Trophoblast cell (in vitro differentiated cells and primary cell): Measurements from ENCODE around the gene MPP3.

Experiments used
- DNase-seq, 2 donors: peaks; one replicate each; pipeline ENCODE4 v3.0.0-alpha.2; 2016
- H2AFZ ChIP-seq: 2 replicates; pipeline ENCODE4 v1.6.1; 2013; ENCODE audit warnings: low read length, moderate library complexity, mild to moderate bottlenecking; ENCODE audit not compliant: insufficient read depth, poor library complexity
- H2AK5ac ChIP-seq: 2 replicates; pipeline ENCODE4 v1.6.1; 2013; ENCODE audit warnings: mild to moderate bottlenecking, low read length
- H2BK120ac ChIP-seq: 2 replicates; pipeline ENCODE4 v1.6.1; 2013; ENCODE audit warnings: low read length, mild to moderate bottlenecking, moderate library complexity; ENCODE audit not compliant: insufficient read depth, poor library complexity
- H2BK12ac ChIP-seq: 2 replicates; pipeline ENCODE4 v1.6.1; 2013; ENCODE audit warnings: mild to moderate bottlenecking, low read length, moderate library complexity
- H2BK5ac ChIP-seq: 2 replicates; pipeline ENCODE4 v1.6.1; 2013; ENCODE audit warnings: low read length, low read depth, moderate library complexity, mild to moderate bottlenecking; ENCODE audit not compliant: poor library complexity
- H3K14ac ChIP-seq: 2 replicates; pipeline ENCODE4 v1.6.1; 2013; ENCODE audit warnings: mild to moderate bottlenecking, low read length
- H3K18ac ChIP-seq: 2 replicates; pipeline ENCODE4 v1.6.1; 2013; ENCODE audit warnings: mild to moderate bottlenecking, low read length
- H3K23ac ChIP-seq: 2 replicates; pipeline ENCODE4 v1.6.1; 2013; ENCODE audit warnings: low read length
- H3K27ac ChIP-seq: 2 replicates; pipeline ENCODE4 v1.5.1; 2013; ENCODE audit warnings: low read depth, mild to moderate bottlenecking, inconsistent platforms, low read length, moderate library complexity
- H3K27me3 ChIP-seq: 2 replicates; pipeline ENCODE4 v1.6.1; 2013; ENCODE audit warnings: inconsistent platforms, mild to moderate bottlenecking, low read length, moderate library complexity; ENCODE audit not compliant: insufficient read depth
- H3K36me3 ChIP-seq, 2 experiments: 1 replicate in 1 of 2; 2 replicates in 1 of 2; pipeline ENCODE4 v1.6.1; 2013; ENCODE audit warnings: low read length in 2 of 2, mild to moderate bottlenecking in 2 of 2, moderate library complexity in 1 of 2; ENCODE audit not compliant: insufficient read depth in 2 of 2, control insufficient read depth in 1 of 2
- H3K4ac ChIP-seq: 2 replicates; pipeline ENCODE4 v1.6.1; 2013; ENCODE audit warnings: low read depth, mild to moderate bottlenecking, low read length, moderate library complexity
- H3K4me1 ChIP-seq, 2 experiments: 1 replicate in 1 of 2; 2 replicates in 1 of 2; pipeline ENCODE4 v1.6.1; 2013; ENCODE audit warnings: low read length in 2 of 2, mild to moderate bottlenecking in 2 of 2, moderate library complexity in 1 of 2; ENCODE audit not compliant: insufficient read depth in 2 of 2, control insufficient read depth in 1 of 2
- H3K4me2 ChIP-seq: 2 replicates; pipeline ENCODE4 v1.6.1; 2013; ENCODE audit warnings: inconsistent platforms, mild to moderate bottlenecking, low read length, moderate library complexity
- H3K4me3 ChIP-seq: 2 replicates; pipeline ENCODE4 v1.5.1; 2013; ENCODE audit warnings: mild to moderate bottlenecking, low read depth, low read length, inconsistent platforms
- H3K79me1 ChIP-seq: one replicate; pipeline ENCODE4 v1.6.1; 2013; ENCODE audit warnings: low read length
- H3K79me2 ChIP-seq: 2 replicates; pipeline ENCODE4 v1.6.1; 2013; ENCODE audit warnings: low read length, mild to moderate bottlenecking; ENCODE audit not compliant: control insufficient read depth, insufficient read depth, poor library complexity
- H3K9ac ChIP-seq: 2 replicates; pipeline ENCODE4 v1.6.1; 2013; ENCODE audit warnings: mild to moderate bottlenecking, low read length
- H3K9me3 ChIP-seq: 2 replicates; pipeline ENCODE4 v1.6.1; 2013; ENCODE audit warnings: low read depth, mild to moderate bottlenecking, control low read depth, inconsistent platforms, low read length; ENCODE audit not compliant: insufficient read depth
- H4K12ac ChIP-seq: 2 replicates; pipeline ENCODE4 v1.6.1; 2013; ENCODE audit warnings: low read depth, mild to moderate bottlenecking, low read length, moderate library complexity
- H4K8ac ChIP-seq: 2 replicates; pipeline ENCODE4 v1.6.1; 2013; ENCODE audit warnings: low read depth, mild to moderate bottlenecking, low read length, moderate library complexity
- H4K91ac ChIP-seq: one replicate; pipeline ENCODE4 v1.6.1; 2013; ENCODE audit warnings: low read depth, mild to moderate bottlenecking, low read length, moderate library complexity
- WGBS: extraction: QIAGEN DNeasy Blood & Tissue Kit; methylation state at CpG from one replicate; pipeline ENCODE4 v1.1.7; 2013; ENCODE audit warnings: missing lambda C conversion rate; ENCODE audit not compliant: insufficient read length, insufficient coverage; ENCODE audit errors: extremely low coverage; 5-methylcytosine and 5-hydroxymethylcytosine counted together

MPP3 gene

GRCh38 chr17:43880420-43880991 lies 47.6 kb upstream of the MPP3 start:
- no peak overlapping the region for H2BK120ac ChIP-seq
- no peak overlapping the region for H3K4me3 ChIP-seq
- no peak overlapping the region for H3K14ac ChIP-seq
- no peak overlapping the region for H3K27ac ChIP-seq
- H3K4me2 ChIP-seq, result no peak overlapping the region
- no peaks in the 10 kb centered on the region for H3K27me3 ChIP-seq
- H3K23ac ChIP-seq, result no peak overlapping the region
- no peak overlapping the region for H2AK5ac ChIP-seq
- H3K18ac ChIP-seq, result no peak overlapping the region
- no peaks in the 10 kb centered on the region for H3K9me3 ChIP-seq
- no peaks in the 10 kb centered on the region for H3K79me2 ChIP-seq
- H4K12ac ChIP-seq, result no peak overlapping the region
- H2AFZ ChIP-seq, result no peak overlapping the region
- H4K8ac ChIP-seq, result no peak overlapping the region
- no peak overlapping the region for H4K91ac ChIP-seq
- H2BK5ac ChIP-seq, result no peak overlapping the region
- H3K4ac ChIP-seq, result no peak overlapping the region
- no peaks in the 10 kb centered on the region for H3K79me1 ChIP-seq
- H3K4me1 ChIP-seq, result peaks cover 3% of the 10 kb centered on the region in 2 experiments
- no peak overlapping the region for H2BK12ac ChIP-seq
- no peak overlapping the region for H3K9ac ChIP-seq
- no peaks in the 10 kb centered on the region for H3K36me3 ChIP-seq
- WGBS, result no CpG with 5 or more reads among the region's 20 CpGs
- peak; percentile 18 to 53 for DNase-seq

GRCh38 chr17:43879723-43880419 lies 46.9 kb upstream of the MPP3 start:
- Histone ChIP-seq H4K91ac (no peak overlapping the region), H3K4me3 (no peak overlapping the region), H2BK120ac (no peak overlapping the region), H3K27me3 (no peaks in the 10 kb centered on the region), H3K9ac (no peak overlapping the region), H3K36me3 (no peaks in the 10 kb centered on the region), H2AFZ (no peak overlapping the region), H3K14ac (no peak overlapping the region), H3K27ac (no peak overlapping the region), H3K4me2 (no peak overlapping the region), H3K4me1 (peaks cover 3% of the 10 kb centered on the region in 2 experiments), H3K23ac (no peak overlapping the region), H2BK12ac (no peak overlapping the region), H4K12ac (no peak overlapping the region), H2AK5ac (no peak overlapping the region), H2BK5ac (no peak overlapping the region), H3K79me1 (no peaks in the 10 kb centered on the region), H3K4ac (no peak overlapping the region), H3K79me2 (no peaks in the 10 kb centered on the region), H3K18ac (no peak overlapping the region), H3K9me3 (no peaks in the 10 kb centered on the region), H4K8ac (no peak overlapping the region)
- WGBS, result no CpG with 5 or more reads among the region's 20 CpGs
- DNase-seq, result no peak

GRCh38 chr17:43878260-43879175 lies 45.6 kb upstream of the MPP3 start:
- no peak overlapping the region for H3K4me3 ChIP-seq
- H2BK120ac ChIP-seq, result no peak overlapping the region
- H2BK5ac ChIP-seq, result no peak overlapping the region
- peak overlapping the region; percentile 19 for H4K8ac ChIP-seq
- H3K36me3 ChIP-seq, result no peaks in the 10 kb centered on the region
- no peak overlapping the region for H3K23ac ChIP-seq
- DNase-seq, result peak; percentile 86 to 91
- no peak overlapping the region for H2BK12ac ChIP-seq
- H3K4ac ChIP-seq, result no peak overlapping the region
- WGBS, result no CpG with 5 or more reads among the region's 13 CpGs
- H4K91ac ChIP-seq, result no peak overlapping the region
- H2AK5ac ChIP-seq, result no peak overlapping the region
- H3K9me3 ChIP-seq, result no peaks in the 10 kb centered on the region
- H3K27me3 ChIP-seq, result no peaks in the 10 kb centered on the region
- no peaks in the 10 kb centered on the region for H3K79me1 ChIP-seq
- H3K18ac ChIP-seq, result no peak overlapping the region
- H3K79me2 ChIP-seq, result no peaks in the 10 kb centered on the region
- peak overlapping the region; percentile 8 for H2AFZ ChIP-seq
- H3K4me1 ChIP-seq, result peaks cover 3% of the 10 kb centered on the region in 2 experiments
- H3K14ac ChIP-seq, result no peak overlapping the region
- no peak overlapping the region for H4K12ac ChIP-seq
- no peak overlapping the region for H3K4me2 ChIP-seq
- H3K9ac ChIP-seq, result no peak overlapping the region
- no peak overlapping the region for H3K27ac ChIP-seq

- Histone ChIP-seq H3K4ac (no peak overlapping the region), H3K27ac (no peak overlapping the region), H3K9ac (no peak overlapping the region), H3K4me2 (no peak overlapping the region), H3K14ac (no peak overlapping the region), H2BK5ac (no peak overlapping the region), H4K12ac (no peak overlapping the region), H3K9me3 (no peaks in the 10 kb centered on the region), H3K36me3 (no peaks in the 10 kb centered on the region), H2BK12ac (no peak overlapping the region), H2BK120ac (no peak overlapping the region), H3K79me1 (no peaks in the 10 kb centered on the region), H4K8ac (no peak overlapping the region), H3K79me2 (no peaks in the 10 kb centered on the region), H3K27me3 (no peaks in the 10 kb centered on the region), H3K4me3 (no peak overlapping the region), H3K23ac (no peak overlapping the region), H2AK5ac (no peak overlapping the region), H3K4me1 (peaks cover 3% of the 10 kb centered on the region in 2 experiments), H2AFZ (no peak overlapping the region), H4K91ac (no peak overlapping the region), H3K18ac (no peak overlapping the region)
- no peak for DNase-seq
- WGBS, result no CpG with 5 or more reads among the region's 10 CpGs
Observed at GRCh38 chr17:43877451-43878155, 44.7 kb upstream of the MPP3 start.
